Panc1 (cell line): Measurements from ENCODE around the gene MAGI1. TPM values are rescaled to one million over a fixed set of nuclear protein-coding genes. Genes with fewer than 3 reads are reported as not detected.

ENCODE experiments used
- ATAC-seq: fragments of 200-7000 bp; cut with Tn5 transposase; 2 replicates; pipeline ENCODE4 v1.9.1; 2020; ENCODE audit warnings: mild to moderate bottlenecking, moderate library complexity
- BruUV-seq: library from RNA; stranded (reverse); fragments of 400-500 nt; replicated peaks from 2 replicates; lab custom pipeline; 2021; lab: Mats Ljungman, UMichigan
- CTCF ChIA-PET: fragments of 300-600 bp; sonication (Branson Sonifier 250); formaldehyde crosslinking; loops from one replicate; lab custom pipeline; 2022; ENCODE audit warnings: antibody characterized with exemption; lab: Charles Lee
- POLR2A ChIA-PET: fragments of 300-600 bp; sonication (Branson Sonifier 250); formaldehyde crosslinking; loops from one replicate; lab custom pipeline; 2022; ENCODE audit warnings: antibody characterized with exemption; lab: Charles Lee
- DNase-seq: peaks from one replicate; pipeline ENCODE4 v3.0.0-alpha.2; 2010; ENCODE audit warnings: low read depth, low spot score
- H3K27ac ChIP-seq: 2 replicates; pipeline ENCODE4 v1.5.1; 2011; ENCODE audit warnings: mild to moderate bottlenecking, low read length, inconsistent platforms
- H3K27me3 ChIP-seq: fragments of 200-500 bp; sonication (Bioruptor generic); 2 replicates; pipeline ENCODE4 v1.6.0; 2014; ENCODE audit warnings: low read length, inconsistent platforms; ENCODE audit not compliant: control insufficient read depth, insufficient read depth
- H3K36me3 ChIP-seq: fragments of 200-500 bp; sonication (Bioruptor generic); 2 replicates; pipeline ENCODE4 v1.5.1; 2014; ENCODE audit warnings: inconsistent platforms, mild to moderate bottlenecking, low read length, moderate library complexity; ENCODE audit not compliant: control insufficient read depth, insufficient read depth
- H3K4me1 ChIP-seq: 2 replicates; pipeline ENCODE4 v1.5.1; 2011; ENCODE audit warnings: inconsistent platforms, mild to moderate bottlenecking, low read length, moderate library complexity; ENCODE audit not compliant: control insufficient read depth, insufficient read depth
- H3K4me3 ChIP-seq, 2 experiments: 2 replicates each; pipeline ENCODE4 v1.5.1; 2011 to 2012; ENCODE audit warnings: low read depth in 2 of 2, low read length in 2 of 2, mild to moderate bottlenecking in 2 of 2, inconsistent platforms in 1 of 2, moderate library complexity in 1 of 2
- H3K9me3 ChIP-seq: fragments of 200-500 bp; sonication (Bioruptor generic); 2 replicates; pipeline ENCODE4 v1.5.1; 2014; ENCODE audit warnings: low read depth, mild to moderate bottlenecking, inconsistent platforms, low read length, moderate library complexity; ENCODE audit not compliant: control insufficient read depth, insufficient read depth
- CTCF ChIP-seq: fragments of 450-650 bp; IDR thresholded peaks from 2 replicates; pipeline ENCODE4 v1.5.1; 2017; ENCODE audit warnings: mild to moderate bottlenecking
- POLR2AphosphoS5 ChIP-seq: IDR thresholded peaks from 2 replicates; pipeline ENCODE4 v1.6.1; 2012; ENCODE audit warnings: mild to moderate bottlenecking, low read depth, low read length, moderate library complexity
- REST ChIP-seq, 2 experiments: IDR thresholded peaks; 2 replicates each; pipeline ENCODE4 v1.6.1; 2011 to 2012; ENCODE audit warnings: low read depth in 2 of 2, control low read depth in 1 of 2, low read length in 1 of 2, mild to moderate bottlenecking in 1 of 2, moderate library complexity in 1 of 2; ENCODE audit not compliant: insufficient read depth in 1 of 2
- SIN3A ChIP-seq: IDR thresholded peaks from 2 replicates; pipeline ENCODE4 v1.6.1; 2012; ENCODE audit warnings: low read depth, mild to moderate bottlenecking, low read length, moderate library complexity, borderline replicate concordance; ENCODE audit not compliant: insufficient read depth
- TCF7L2 ChIP-seq: IDR thresholded peaks from 2 replicates; pipeline ENCODE4 v1.6.1; 2011; ENCODE audit warnings: mild to moderate bottlenecking, low read depth, low read length, inconsistent platforms
- in situ Hi-C: cut with HindIII; loops from 2 replicates; pipeline ENCODE4 v1.10.0; 2016; ENCODE audit warnings: low sequenced_read_pairs, low pct_unique_long_range_greater_than_20kb
- intact Hi-C: fragments of 100-400 bp; cut with micrococcal nuclease; formaldehyde crosslinking; loops from one replicate; pipeline ENCODE4 v1.10.0; 2022; ENCODE audit not compliant: unreplicated experiment
- total RNA-seq: library from RNA; stranded (reverse); gene quantifications from one replicate; pipeline ENCODE4 v1.2.1, GENCODE V29; 2021; ENCODE audit not compliant: unreplicated experiment

The MAGI1 gene
- total RNA-seq, 1 experiment from 2014 or later = 9.5 TPM

GRCh38 chr3:65449841-65450428, 588.8 kb downstream of the MAGI1 start:
- BruUV-seq = no TSS peak
- Histone ChIP-seq H3K4me1 (no peaks in the 10 kb centered on the region), H3K9me3 (no peaks in the 10 kb centered on the region), H3K36me3 (no peaks in the 10 kb centered on the region), H3K4me3 (no peak overlapping the region), H3K27ac (no peak overlapping the region), H3K27me3 (no peaks in the 10 kb centered on the region)
- ChIA-PET CTCF (no interaction called here), POLR2A (no interaction called here)
- intact Hi-C loops = loop anchor here (10.0 kb wide), 2 partner anchors 225 to 285 kb away; no protein-coding TSS in a partner anchor
- ATAC-seq (no peak), DNase-seq (no peak)
- in situ Hi-C loops = no loop called here
- TF ChIP-seq CTCF (no peak), REST (IDR thresholded peaks at IDR 0.05; ENCODE audit: insufficient read depth in 1 of 2, low read depth in 2 of 2, low read length in 1 of 2) (no peak), POLR2AphosphoS5 (no peak), SIN3A (no peak), TCF7L2 (no peak)

GRCh38 chr3:65448120-65448519, 590.6 kb downstream of the MAGI1 start:
- TF ChIP-seq POLR2AphosphoS5 = no peak
- TF ChIP-seq REST (IDR thresholded peaks at IDR 0.05; ENCODE audit: insufficient read depth in 1 of 2, low read depth in 2 of 2, low read length in 1 of 2) = no peak
- no peak for TF ChIP-seq TCF7L2
- TF ChIP-seq SIN3A = no peak
- no peak for TF ChIP-seq CTCF
- no peaks in the 10 kb centered on the region for H3K36me3 ChIP-seq
- no peak overlapping the region for H3K4me3 ChIP-seq
- BruUV-seq = no TSS peak
- H3K4me1 ChIP-seq = no peaks in the 10 kb centered on the region
- H3K27ac ChIP-seq = no peak overlapping the region
- ATAC-seq = no peak
- no peaks in the 10 kb centered on the region for H3K9me3 ChIP-seq
- in situ Hi-C loops (no loop called here), intact Hi-C loops (loop anchor here (10.0 kb wide), 2 partner anchors 227 to 287 kb away; no protein-coding TSS in a partner anchor)
- no peak for DNase-seq
- ChIA-PET POLR2A (no interaction called here), CTCF (no interaction called here)
- H3K27me3 ChIP-seq = no peaks in the 10 kb centered on the region
